Muscle of arm (tissue), 12 donors: ENCODE results near the gene RNF166. TPM values are rescaled to one million over a fixed set of nuclear protein-coding genes. Genes with fewer than 3 reads are reported as not detected.

ENCODE experiments used
- DNase-seq: peaks from one replicate; pipeline ENCODE4 v3.0.0-alpha.2; 2013
- polyA plus RNA-seq, 12 donors: library from polyadenylated mRNA; unstranded; fragments of 120-200 nt; gene quantifications; one replicate each; pipeline ENCODE4 v1.2.1, GENCODE V29; 2013; ENCODE audit not compliant: insufficient read length in 12 of 12

Gene RNF166
- polyA plus RNA-seq, 12 donors, result 11.5 to 26.9 (median 16.3) TPM; not detected in 2

DNA sequence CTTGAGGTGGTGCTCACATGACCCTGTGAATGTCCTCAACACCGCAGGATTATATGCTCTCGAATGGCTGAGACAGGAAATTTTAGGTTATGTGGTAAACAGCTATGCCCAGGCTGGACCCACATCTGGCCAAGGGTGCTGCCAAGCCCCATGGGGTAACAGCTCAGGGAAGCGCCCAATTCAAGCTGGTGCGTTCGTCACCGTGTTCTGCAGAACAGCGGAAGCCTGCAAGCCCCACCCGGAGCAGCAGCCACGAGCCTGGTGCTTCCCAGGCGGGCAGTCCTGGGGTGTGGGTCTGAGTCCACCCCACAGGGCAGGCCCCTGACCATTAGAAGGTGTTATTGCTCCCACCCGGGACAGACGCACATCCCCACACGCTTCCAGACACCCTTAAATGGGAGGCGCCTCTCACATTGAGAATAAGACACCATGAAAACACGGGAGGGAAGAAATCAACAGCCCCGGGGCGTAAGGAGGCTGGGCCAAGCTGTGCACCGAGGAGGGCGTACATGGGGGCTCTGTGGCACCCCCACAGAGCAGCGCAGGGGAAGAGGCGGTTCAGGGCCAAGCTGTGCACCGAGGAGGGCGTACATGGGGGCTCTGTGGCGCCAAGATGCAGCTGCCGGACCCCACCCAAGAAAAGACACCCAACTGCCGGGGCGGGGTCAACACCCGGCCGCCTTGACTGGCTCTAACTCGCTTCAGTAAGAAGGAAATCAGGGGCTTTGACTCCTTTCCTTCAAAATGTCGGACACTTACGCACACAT is 52.4 kb downstream of the RNF166 start:
- DNase-seq, result no peak

DNA sequence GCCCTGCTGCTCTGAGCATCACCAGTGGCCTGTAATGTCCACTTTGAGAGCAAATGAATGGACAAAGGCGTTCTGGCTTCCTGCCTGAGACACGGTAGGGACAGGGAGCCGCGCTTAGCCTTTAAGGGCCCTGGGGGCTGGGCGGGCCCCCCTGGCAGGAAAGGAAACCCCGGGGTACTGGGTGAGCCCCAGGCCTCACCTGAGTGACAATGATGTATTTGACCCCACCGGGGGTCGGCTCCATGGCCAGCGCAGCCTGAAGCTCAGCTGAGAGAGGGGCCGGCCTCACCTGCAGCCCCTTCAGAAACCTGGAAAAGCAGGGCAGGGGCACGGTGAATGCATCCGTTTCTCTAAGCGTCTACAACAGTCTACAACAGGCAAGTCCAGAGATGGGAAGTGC is 53.1 kb downstream of the RNF166 start:
- no peak for DNase-seq

DNA sequence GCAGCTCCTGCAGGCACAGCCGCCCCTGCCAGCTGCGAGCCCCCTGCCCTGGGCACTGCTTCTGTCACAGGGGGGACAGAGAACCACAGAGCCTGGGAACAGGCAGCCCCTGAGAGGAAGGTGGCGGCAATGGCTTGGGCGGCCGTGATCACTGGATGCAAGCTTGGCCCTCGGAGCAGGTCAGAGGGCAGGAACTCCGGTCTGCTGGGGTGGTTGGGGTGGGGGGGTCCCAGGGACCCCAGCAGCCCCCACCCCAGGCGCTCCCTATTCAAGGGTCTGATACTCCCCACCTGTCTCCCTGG is 53.5 kb downstream of the RNF166 start:
- no peak for DNase-seq

DNA sequence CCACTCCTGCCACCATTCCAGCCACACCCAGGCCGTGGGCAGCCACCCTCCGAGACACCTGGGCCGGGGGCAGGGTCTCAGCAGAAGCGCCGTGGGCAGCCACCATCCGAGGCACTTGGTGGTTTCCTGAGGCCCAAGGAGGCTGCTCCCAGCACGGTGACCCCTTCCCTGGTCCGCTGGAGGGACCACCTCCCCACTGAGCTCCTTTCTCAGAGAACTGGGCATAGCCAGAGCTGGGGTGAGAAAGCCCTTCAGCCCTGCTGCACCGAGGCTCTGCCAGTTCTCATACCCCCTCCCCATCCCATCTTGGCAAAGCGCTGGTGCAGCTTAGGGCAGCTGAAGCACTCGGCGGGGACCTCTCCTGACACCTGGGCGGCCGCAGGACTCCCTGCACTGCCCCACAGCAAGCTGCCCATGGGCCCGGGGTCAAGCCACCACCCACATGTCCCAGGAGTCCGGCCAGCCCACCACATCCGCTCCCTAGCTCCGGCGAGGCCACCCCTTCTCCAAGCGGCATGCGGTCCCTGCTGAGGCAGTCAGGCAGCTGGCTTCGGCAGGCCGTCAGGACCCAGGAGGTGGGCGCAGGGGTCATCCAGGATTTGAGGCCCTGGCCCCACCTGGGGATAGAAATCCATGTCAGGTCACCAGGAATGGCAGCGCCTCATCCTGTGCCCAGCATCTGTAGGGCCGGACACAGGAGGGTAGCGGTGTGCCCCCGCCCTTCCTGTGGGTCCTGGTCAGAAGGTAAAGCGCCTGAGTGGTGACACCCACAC is 54.0 kb downstream of the RNF166 start:
- no peak for DNase-seq

DNA sequence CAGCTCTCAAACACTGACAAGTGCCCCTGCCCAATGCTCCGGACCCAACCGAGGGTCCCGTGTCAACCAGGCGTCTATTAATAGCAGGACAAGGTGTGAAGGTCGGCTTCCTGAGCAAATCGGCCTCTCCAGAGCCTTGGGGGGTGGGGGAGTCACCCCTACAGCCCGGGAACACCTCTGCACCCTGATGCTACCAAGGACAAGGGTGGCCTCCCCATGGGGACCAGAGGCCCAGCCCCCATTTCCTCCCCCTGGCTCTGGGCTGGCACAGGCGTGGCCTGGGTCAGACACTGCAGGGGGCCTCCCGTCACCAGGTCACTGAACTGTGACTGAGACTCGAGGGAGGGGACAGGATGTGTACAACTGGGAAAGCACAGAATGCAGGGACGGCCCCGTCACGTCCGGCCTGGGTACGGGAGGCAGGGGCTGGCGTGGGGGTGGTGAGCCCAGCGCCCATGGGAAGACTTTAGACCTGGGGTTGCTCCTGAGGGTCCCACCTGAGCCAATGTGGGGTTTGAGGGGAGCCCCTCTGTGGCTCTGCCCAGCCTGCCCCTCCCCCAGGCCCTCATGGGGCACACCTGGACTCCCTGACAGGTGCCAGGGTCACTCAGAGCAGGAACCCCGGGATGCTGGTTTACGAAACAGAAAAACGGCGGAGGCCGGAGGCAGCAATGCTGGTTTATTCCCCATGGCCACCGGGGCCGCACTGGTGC is 54.8 kb downstream of the RNF166 start:
- DNase-seq, result no peak

DNA sequence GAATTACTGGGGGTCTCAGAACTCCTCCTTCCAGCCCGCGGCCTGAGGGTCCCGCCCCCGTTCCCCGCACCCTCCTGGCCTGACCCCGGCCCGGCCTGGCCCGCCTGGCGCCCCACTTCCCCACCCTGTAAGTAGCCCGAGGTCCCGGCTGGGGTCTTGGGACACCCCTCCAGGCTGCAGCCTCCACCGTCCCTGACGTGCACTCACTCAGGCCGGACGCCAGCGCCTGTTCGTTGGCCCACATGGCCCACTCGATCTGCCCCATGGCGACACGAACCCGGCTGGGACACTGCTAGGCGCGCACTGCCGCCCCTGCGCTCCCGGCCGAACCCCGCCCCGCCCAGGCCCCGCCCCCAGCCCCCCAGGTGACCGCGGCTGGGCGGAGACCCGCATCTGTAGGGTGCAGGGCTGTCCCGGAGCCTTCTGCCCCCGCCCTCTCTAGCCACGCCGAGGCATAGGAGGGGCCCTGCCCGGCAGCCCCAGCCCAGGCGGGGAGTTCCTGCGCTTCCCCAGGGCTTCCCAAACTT is 55.4 kb downstream of the RNF166 start, which contains the start of gene CYBA:
Gene CYBA, minus strand, starts transcription at position 305 of the 527 bp plus-strand sequence. Its CDS starts 40 bp downstream, at position 265.
- no peak for DNase-seq

DNA sequence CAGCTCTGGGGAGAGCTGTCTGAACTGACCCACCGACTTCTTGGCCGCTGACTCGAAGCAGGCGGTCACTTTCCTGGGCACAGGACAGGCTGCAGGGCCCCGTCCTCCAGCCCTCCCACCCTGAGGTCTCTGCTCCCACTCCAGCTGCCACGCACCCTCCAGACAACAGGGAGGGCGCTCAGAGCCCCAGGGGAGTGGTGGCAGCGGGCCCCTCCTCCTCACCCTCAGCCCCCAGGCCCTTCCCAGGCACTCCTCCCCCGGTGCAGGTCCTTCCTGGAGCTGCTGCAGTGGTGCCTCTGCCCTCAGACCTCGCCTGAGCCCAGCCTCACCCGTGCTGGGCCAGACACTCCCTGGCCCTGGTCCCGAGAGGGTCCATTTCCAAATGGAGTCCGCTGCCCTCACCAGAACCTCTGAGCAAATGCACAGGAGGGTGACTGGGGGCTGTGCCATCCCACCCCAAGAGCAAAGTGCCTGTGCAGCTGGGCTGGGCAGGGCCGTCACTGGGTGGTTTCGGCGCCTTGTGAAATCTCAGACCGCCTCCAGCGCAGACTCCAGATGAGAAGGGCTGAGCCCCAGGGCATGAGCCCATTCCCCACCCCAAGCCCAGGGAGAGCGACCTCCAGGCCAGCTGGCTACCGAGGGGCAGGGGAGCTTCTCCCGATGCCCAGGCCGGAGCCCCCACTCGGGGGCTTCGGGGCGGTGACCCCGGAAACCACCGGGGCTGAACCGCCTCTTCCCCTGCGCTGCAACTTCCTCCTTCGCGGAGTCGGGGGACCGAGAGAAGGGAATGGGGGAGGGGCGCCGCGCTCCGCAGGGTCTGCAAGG is 56.1 kb downstream of the RNF166 start:
- no peak for DNase-seq

DNA sequence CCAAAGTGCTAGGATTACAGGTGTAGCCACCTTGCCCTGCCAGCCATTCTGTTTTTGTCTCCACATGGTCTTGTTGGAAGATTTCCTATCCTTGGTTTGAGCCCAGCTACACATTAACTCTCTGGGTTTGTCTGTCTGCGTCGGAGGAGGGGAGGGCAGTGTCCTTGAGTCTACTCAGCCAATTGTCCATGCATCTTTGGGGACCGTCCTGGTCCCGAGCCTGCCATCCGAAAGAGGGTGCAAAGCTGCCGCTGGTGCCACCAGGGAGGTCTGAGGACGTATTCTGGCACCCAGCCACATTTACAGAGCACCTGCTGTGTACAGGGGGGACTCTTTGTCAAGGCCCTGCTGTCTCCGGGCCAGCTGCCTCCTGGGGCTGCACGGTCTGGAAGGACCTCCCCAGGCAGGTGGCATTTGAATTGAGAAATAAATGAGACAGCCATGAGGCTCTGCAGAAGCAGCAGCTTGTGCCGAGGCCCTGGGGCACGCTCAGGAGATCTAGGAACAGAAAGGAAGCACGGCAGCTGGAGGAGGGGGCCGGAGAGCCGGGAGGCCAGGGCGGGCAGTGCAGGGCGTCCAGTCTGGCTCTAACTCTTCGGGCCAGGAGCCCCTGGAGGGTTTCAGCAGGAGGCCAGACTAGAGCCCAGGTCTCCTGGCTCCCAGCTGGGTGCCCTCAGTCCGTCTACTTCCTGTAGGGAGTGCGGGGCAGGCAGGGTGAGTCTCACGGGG is 56.8 kb downstream of the RNF166 start:
- no peak for DNase-seq

DNA sequence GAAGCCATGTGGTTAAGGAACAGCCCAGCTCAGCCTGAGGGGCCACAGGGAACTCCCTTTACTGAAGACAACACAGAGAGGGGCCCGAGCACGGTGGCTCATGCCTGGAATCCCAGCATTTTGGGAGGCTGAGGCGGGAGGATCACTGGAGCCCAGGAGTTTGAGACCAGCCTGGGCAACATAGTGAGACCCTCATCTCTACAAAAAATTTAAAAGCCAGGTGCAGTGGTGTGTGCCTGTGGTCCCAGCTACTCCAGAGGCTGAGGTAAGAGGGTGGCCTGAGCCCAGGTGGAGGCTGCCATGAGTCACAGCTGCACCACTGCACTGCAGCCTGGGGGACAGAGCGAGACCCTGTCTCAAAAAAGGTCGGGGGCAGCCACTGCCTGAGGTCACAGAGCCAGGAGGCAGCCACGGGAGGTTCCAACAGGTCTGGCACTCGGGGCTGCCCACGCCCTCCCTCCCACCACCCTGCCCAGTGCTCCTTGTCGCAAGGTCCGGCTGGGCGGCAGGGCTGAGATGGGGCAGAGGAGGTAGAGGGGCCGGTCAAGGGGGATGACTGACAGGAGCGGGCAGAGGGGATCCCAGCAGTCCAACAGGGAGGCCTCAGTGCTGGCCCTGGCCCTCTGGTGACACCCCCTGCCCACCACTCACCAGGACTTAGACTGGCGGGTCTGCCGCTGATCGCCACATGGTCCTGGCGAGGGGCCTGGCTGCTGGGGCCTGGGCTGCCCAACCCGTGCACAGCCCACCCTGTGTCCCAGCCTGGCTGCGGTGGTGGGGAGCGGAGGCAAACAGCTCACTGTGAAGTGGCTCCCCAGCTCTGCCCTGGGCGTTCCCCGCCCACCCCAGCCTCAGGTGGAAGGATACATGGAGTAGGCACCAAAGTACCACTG is 58.8 kb downstream of the RNF166 start:
- no peak for DNase-seq

Other genes with a start within 250 kb of the RNF166 start
- 10 to 100 TPM in 11 of 12 donors, not detected in 1; 21.4 to 54.4 (median 25.0) TPM for gene ZC3H18, start 136.0 kb downstream of the RNF166 start, polyA plus RNA-seq
- gene IL17C, start 67.8 kb downstream of the RNF166 start, polyA plus RNA-seq, result not detected
- 10 to 100 TPM in 11 of 12 donors, not detected in 1; 19.5 to 60.4 (median 30.6) TPM for gene CYBA, start 55.4 kb downstream of the RNF166 start, polyA plus RNA-seq
- gene MVD, start 43.3 kb downstream of the RNF166 start, polyA plus RNA-seq, result 10 to 100 TPM in 11 of 12 donors, not detected in 1; 18.2 to 35.2 (median 24.3) TPM
- 1 to 10 TPM in 10 of 12 donors, not detected in 2; 3.6 to 8.6 (median 6.6) TPM for gene SNAI3, start 19.9 kb downstream of the RNF166 start, polyA plus RNA-seq
- gene CTU2, start 95 bp upstream of the RNF166 start, polyA plus RNA-seq, result 10 to 100 TPM in 5 of 12 donors, 1 to 10 TPM in 5, not detected in 2; 8.5 to 13.1 (median 10.1) TPM
- 10 to 100 TPM in 11 of 12 donors, not detected in 1; 36.1 to 78.2 (median 48.2) TPM for gene PIEZO1, start 78.8 kb upstream of the RNF166 start, polyA plus RNA-seq
- 10 to 100 TPM in 3 of 12 donors, 1 to 10 TPM in 8, not detected in 1; 4.5 to 26.0 (median 6.3) TPM for gene CDT1, start 97.4 kb upstream of the RNF166 start, polyA plus RNA-seq
- gene APRT, start 105.5 kb upstream of the RNF166 start, polyA plus RNA-seq, result 10 to 100 TPM in 11 of 12 donors, not detected in 1; 45.8 to 73.6 (median 56.0) TPM
- 10 to 100 TPM in 11 of 12 donors, not detected in 1; 11.2 to 35.2 (median 18.8) TPM for gene GALNS, start 150.5 kb upstream of the RNF166 start, polyA plus RNA-seq
- 10 to 100 TPM in 11 of 12 donors, not detected in 1; 30.6 to 57.5 (median 50.9) TPM for gene TRAPPC2L, start 150.7 kb upstream of the RNF166 start, polyA plus RNA-seq
- gene PABPN1L, start 160.3 kb upstream of the RNF166 start, polyA plus RNA-seq, result under 1 TPM in 1 of 12 donors, not detected in 11; 0.47 TPM